Type B pancreatic cell (in vitro differentiated cells): ENCODE measurements around the gene TAOK3. TPM values are rescaled to one million over a fixed set of nuclear protein-coding genes. Genes with fewer than 3 reads are reported as not detected.

Experiments used
- DNase-seq: peaks from one replicate; pipeline ENCODE4 v3.0.0; 2021; ENCODE audit warnings: mixed read lengths; ENCODE audit not compliant: unreplicated experiment; ENCODE audit errors: extremely low spot score
- H3K27ac Mint-ChIP-seq: 2 replicates; pipeline ENCODE4 v1.8.0; 2021; ENCODE audit warnings: mild to moderate bottlenecking, mixed read lengths
- H3K27me3 Mint-ChIP-seq: 2 replicates; pipeline ENCODE4 v1.8.0; 2021; ENCODE audit warnings: mixed read lengths
- H3K36me3 Mint-ChIP-seq: 2 replicates; pipeline ENCODE4 v1.8.0; 2021; ENCODE audit warnings: mixed read lengths
- H3K4me1 Mint-ChIP-seq: one replicate; pipeline ENCODE4 v1.8.0; 2021; ENCODE audit warnings: mixed read lengths; ENCODE audit not compliant: unreplicated experiment
- H3K4me3 Mint-ChIP-seq: 2 replicates; pipeline ENCODE4 v1.8.0; 2021; ENCODE audit warnings: mild to moderate bottlenecking, mixed read lengths
- H3K9me3 Mint-ChIP-seq: 2 replicates; pipeline ENCODE4 v1.8.0; 2021; ENCODE audit warnings: mixed read lengths
- CTCF ChIP-seq: fragments of 200-600 bp; sonication (generic); conservative IDR thresholded peaks from 2 replicates; pipeline ENCODE4 v1.5.0; 2021; ENCODE audit warnings: antibody characterized with exemption, mild to moderate bottlenecking
- total RNA-seq: library from RNA; stranded (reverse); gene quantifications from 2 replicates; pipeline ENCODE4 v1.2.1, GENCODE V29; 2021; ENCODE audit warnings: low replicate concordance

TAOK3 gene
- total RNA-seq, 1 donor from 2014 or later = 15.8 TPM

DNA sequence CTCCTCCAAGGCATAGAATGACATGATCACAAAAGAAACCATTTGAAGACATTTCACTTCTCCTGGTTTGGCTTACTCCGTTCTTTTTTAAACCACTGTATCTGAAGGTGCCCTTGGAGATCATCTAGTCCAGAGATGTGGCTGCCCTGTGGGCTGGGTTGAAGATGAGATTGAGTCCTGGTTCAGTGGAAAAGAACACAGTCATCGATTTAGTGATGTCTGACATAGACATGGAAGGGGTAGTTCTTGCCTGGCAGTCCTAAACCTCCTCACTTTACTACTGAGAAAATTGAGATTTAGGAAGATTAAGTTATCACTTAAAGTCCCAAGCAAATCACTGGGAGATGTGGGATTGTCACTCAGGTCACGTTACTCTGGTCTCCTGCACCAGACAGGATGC lies 271.7 kb downstream of the TAOK3 start:
- no peak for DNase-seq
- H3K27me3 Mint-ChIP-seq = no peaks in the 10 kb centered on the region
- no peaks in the 10 kb centered on the region for H3K9me3 Mint-ChIP-seq
- no peaks in the 10 kb centered on the region for H3K36me3 Mint-ChIP-seq
- H3K4me3 Mint-ChIP-seq = no peak overlapping the region
- no peak for TF ChIP-seq CTCF
- peaks cover 10% of the 10 kb centered on the region for H3K4me1 Mint-ChIP-seq
- H3K27ac Mint-ChIP-seq = no peak overlapping the region

Other genes with a start within 250 kb of the TAOK3 start
- gene PEBP1, start 236.8 kb downstream of the TAOK3 start, total RNA-seq = 285 and 326 TPM in 2 replicates
- 42.1 and 49.2 TPM in 2 replicates for gene SUDS3, start 3.6 kb upstream of the TAOK3 start, total RNA-seq